GM18861 (cell line): ENCODE measurements around the gene BABAM2.
A peak's percentile ranks its signal among the peaks of the same experiment; 100 is the strongest.
"Not testable (repeated sequence)": the region's sequence is repeated elsewhere in the genome, so short reads cannot be mapped to it uniquely, and the experiment has no call there.

Source experiments
- ATAC-seq: cut with Tn5 transposase; IDR thresholded peaks from one replicate; pipeline ENCODE4 v1.9.1; 2021; ENCODE audit not compliant: unreplicated experiment

Gene BABAM2

DNA sequence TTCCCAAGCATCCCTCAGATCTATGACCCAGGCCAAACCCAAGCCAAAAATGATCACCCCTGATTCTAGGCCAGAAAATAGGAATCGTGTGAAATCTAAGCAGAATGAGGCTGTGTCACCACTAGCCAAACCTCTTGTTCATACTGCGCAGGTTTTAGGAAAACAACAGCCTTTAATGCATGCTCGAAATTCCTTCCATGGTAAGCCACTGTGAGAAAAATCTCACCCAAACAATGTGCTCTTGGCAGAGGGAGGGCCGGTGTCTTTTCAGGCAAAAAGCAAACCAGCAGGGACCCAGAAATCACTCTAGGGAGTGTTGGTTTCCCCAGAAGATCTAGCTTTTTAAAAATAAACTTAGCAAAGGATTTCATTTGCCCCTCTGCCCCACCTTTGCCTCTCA is 430.9 kb downstream of the BABAM2 start:
- no peak for ATAC-seq

GRCh38 chr2:28322051-28322450 is 431.5 kb downstream of the BABAM2 start:
- ATAC-seq: no peak

DNA sequence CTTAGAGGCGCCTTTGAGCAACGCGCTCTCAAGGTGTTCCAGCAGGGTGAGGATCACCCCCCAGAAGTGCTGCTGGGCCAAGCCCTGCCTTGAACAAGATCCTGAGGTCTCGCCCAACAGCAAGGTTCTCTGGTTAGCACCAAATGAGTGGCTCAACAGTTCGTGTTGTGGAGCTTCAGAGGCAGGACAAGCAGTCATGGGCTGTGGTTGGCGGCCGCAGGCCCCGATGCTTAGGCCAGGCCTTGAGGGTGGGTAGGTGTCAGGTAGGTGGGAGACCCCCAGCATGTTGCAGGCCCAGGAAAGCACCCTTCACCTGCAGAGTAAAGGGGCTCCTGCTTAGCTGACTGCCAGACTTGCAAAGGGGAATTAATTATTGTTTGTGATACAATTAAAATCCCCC is 431.9 kb downstream of the BABAM2 start:
- ATAC-seq: no peak

DNA sequence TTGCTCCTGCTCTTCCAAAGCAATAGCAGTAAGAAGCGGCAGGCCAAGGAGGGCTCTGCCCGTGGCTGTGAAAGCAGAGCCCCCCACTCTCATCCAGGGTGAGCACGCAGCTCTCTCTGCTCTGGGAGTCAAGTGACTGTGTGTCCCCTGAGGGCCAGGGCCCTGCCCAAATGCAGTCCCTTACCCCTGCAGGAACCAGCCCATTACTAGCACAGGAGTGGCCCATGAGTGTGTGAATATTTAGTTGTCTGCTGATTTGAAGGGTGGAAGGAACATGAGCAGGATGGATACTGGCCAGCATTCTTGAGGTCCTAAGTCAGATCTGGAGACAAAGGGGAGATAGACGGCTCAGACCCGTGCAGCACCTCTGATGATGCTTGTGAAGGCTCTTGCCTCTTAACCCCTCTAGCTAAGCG is 432.5 kb downstream of the BABAM2 start:
- no peak for ATAC-seq

- ATAC-seq: no peak
Observed at GRCh38 chr2:28325173-28325566, 434.6 kb downstream of the BABAM2 start.

DNA sequence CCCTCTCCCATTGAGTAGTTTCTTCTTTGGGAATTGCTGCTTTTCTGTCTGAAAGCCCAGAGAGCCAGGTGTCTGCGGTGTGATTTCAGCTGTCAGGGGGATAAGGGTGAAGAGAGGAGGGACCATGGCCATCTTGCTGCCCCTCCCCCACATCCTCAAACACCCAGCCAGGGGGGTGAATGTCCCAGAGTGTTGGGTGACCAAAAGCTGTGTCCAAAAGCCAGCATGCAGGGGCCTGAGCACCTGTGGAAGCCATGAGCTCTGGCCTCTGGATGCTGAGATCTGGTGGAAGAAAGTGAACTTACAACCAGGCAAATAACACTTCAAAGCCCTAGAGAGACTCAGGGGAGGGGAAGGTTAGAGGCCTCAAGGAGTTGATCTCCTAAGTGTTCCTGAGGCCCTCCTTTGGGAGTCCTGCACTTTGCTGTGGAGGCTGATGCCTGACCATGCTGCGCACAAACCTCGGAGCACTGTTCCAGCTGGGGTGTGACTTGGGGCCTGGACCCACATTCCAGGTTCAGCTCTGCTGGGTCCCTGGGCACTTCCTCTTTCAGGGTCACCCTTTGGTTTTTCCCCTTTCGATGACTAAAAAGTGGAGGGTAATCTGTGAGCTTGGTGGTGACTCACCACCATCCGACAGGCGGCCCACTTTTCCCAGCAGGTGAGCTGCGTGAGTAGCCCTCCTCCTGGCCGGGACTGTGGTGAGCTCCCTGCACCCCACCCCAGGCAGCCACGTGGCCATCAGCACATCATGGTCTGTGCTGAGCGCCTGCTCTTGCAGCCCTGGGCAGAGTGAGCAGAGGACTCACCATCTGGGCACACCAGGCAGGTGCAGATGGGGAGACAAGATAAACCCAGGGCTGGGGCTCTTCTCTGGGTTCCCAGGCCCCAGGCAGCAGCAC is 435.3 kb downstream of the BABAM2 start:
- ATAC-seq: peak; percentile 66

GRCh38 chr2:28326469-28326805 is 435.9 kb downstream of the BABAM2 start:
- no peak for ATAC-seq

- no peak for ATAC-seq
Observed at GRCh38 chr2:28326881-28327505, 436.5 kb downstream of the BABAM2 start.

DNA sequence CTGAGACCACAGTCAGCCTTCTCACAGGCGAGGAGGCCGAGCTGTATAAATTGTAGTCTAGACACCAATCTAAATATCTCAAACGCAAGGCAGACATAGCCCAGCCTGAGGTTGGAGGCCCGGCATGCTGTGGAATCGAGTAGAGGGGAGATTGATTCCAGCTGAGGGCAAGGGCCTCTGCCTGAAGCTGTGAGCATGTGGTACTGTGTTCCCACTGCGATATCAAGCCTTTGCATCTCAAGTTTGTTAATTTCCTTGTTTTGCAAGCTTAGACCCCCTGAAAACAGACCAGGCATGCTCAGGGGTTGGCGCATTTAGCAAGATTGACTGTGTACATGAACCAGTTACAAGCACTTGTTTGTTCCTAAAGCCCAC is 437.0 kb downstream of the BABAM2 start:
- ATAC-seq: no peak

DNA sequence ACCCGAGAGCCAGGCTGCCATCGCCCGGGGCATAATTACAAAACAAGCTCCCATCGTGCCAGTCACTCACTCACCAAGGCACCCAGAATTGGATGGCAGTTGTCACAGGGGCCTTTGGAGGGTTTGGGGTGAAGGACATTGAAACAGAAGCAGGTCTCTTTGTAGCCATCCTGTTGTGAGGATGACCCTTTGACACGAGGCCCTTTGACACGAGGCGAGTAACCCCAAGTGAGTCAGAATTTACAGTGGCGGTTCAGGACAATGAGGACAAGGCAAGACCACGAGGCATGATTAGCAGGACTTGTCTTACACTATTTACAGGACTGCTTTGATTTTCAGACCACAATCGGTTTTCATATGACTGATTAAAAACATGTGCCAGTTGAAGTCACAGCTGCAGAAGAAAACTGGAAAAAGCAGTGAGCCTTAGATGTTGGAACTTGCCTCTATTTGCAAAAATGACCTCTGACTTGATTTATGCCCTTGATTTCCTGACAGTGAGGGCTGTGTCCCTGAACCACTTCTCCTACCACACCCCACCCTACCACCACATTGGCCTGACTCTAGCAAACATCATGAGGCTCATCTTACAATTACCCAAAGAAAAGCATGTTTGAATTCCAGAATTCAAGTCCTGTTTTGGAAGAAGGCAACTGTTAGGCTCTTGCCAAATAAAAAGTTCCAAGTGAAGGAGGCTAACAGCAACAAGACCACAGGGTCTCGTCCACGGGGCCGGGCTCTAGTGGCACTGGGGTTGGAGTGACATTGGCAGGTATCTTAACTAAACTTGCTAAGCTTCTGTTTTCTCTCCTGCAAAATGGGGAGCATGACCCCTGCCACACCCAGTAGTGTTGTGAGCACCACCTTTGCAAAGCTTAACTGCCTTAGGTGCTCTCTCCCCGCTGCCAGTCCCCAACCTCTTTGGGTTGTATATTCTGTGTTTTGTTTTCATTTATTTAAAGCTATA is 437.7 kb downstream of the BABAM2 start:
- no peak for ATAC-seq

GRCh38 chr2:28329184-28329583 is 438.7 kb downstream of the BABAM2 start:
- no peak for ATAC-seq

DNA sequence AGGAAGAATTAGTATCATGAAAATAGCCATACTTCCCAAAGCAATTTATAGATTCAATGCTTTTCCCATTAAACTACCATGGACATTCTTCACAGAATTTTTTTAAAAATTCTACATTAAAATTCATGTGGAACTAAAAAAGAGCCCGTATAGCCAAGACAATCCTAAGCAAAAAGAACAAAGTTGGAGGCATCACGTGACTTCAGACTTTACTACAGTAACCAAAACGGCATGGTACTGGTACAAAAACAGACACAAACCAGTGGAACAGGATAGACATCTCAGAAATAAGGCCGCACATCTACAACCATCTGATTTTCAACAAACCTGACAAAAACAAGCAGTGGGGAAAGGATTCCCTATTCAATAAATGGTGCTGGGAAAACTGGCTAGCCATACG is 440.2 kb downstream of the BABAM2 start:
- not testable (repeated sequence) for ATAC-seq

GRCh38 chr2:28331797-28332196 is 441.3 kb downstream of the BABAM2 start:
- ATAC-seq: not testable (repeated sequence)

DNA sequence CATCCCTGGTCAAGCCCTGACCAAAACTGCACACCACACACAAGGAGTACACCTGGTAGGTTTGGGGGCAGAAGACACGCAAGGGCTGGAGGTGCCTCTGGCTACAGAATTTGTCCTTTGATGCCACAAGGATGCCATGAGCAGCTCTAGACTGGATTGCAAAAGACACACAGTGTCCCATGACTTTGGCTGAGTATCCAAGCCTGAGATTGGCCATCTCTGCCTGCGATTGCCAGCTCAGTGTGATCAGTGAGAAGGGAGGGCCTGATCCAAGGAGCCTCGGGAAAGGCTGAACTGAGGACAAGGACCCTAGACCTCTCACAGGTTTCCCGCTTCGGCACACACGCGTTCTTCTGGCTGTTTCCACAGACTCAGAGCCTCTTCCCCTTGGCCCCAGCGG is 442.2 kb downstream of the BABAM2 start:
- ATAC-seq: no peak

DNA sequence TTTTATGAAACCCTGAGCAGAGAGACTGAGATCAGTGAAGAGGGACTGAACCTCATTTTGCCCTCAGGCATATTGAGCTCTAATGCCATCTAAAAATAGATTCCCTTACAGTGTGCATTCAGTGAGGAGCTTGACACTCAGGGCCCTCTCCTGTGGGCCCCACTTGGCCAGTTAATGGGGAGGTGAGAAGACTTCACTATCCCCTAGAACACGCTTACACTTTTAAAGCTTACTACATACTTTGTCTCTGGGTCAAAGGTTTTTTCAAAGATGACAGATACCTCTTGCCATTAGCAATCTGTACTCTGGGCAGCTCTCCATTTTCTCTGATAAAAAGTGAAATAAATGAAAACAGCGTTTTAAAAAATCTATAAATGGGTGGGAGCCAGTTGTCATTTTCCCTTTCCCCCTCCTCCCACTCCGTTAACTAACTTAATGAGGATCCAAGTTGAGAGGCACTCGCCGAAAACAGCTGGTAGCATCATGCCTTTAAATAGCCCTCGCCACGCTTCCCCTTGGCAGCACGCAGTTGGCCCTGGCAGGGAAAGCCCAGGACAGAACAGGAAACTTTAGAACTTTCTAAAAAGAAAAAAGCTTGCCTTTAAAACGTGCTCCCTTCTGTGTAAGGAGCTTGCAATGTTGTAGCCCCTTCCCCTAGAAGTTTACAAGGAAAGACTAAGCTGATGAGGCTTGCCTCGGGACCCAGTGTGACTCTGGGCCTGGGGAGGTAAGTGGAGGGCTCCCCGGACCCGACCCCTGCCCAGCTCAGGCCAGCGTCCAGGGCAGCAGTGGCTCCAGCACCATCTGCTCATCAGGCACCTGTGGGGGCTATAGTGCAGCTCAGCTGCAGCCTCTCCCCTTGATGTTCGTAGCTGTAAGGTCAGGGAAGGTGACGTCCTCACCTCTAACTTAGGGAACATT is 443.3 kb downstream of the BABAM2 start:
- no peak for ATAC-seq

DNA sequence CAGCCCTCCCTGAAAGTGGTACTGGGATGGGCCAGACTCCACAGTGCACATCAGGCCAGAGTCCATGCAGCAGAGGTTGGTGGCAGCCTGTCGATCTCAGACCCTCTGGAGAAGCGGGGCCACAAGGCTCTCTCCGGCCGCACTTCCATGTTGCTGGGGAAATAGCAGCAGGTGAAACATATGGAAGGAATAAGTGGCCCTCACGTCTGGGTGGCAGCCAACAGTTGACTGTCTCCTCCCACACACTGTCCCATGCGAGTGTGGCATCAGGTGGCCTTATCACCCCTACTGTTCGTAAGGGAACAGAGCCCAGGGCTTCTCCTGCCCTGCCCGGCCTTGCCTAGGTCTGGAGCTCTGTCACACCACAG is 444.0 kb downstream of the BABAM2 start:
- ATAC-seq: no peak

- ATAC-seq: not testable (repeated sequence)
Observed at GRCh38 chr2:28335265-28335664, 444.7 kb downstream of the BABAM2 start.

GRCh38 chr2:28335666-28336065 is 445.1 kb downstream of the BABAM2 start:
- ATAC-seq: no peak

GRCh38 chr2:28336264-28336980 is 445.9 kb downstream of the BABAM2 start:
- no peak for ATAC-seq
